ENCODE results near the gene BTBD3. TPM values are rescaled to one million over a fixed set of nuclear protein-coding genes. Genes with fewer than 3 reads are reported as not detected.
A peak's percentile ranks its signal among the peaks of the same experiment; 100 is the strongest.

BTBD3 gene
- total RNA-seq, 1 experiment from 2014 or later: 67.1 TPM

- DNase-seq (ENCODE audit: low read depth): no peak
Measured at GRCh38 chr20:11912659-11913415, 4.9 kb upstream of the BTBD3 start.

- DNase-seq (ENCODE audit: low read depth): no peak
Measured at GRCh38 chr20:11918391-11918845, 725 bp downstream of the BTBD3 start.

DNA sequence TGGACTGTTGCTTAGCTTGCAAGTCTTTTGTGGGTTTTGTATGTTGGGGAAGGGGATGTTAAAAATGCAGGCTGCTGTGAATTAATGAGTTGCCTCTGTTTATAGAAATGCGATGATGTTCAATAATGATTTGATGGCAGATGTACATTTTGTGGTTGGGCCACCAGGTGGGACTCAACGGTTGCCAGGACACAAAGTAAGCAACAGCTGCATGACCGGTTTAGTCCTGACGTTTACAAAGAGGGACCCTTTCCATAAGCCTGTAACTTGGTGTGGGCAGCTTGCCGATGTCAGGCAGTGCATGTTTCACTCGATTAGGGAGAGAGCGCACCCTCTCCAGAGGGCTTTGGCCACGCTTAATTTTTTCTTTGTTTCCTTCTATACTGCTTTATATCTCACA, 1.3 kb downstream of the BTBD3 start:
- no peak for DNase-seq (ENCODE audit: low read depth)

DNA sequence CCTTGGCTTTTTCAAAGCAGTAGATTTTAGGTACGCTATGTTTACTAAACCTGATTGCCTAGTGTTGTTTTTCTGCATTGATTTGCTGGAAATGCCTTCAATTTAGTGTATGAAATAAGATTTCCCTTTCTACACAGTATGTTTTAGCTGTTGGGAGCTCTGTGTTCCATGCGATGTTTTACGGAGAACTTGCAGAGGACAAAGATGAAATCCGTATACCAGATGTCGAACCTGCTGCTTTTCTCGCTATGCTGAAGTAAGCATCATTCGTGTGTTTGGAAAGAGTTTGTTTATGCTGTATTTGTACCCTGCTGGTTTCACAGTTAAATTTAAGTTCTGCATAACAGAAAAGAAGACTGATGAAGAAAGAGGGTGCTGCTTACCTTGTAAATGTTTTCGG, 1.9 kb downstream of the BTBD3 start:
- no peak for DNase-seq (ENCODE audit: low read depth)

DNA sequence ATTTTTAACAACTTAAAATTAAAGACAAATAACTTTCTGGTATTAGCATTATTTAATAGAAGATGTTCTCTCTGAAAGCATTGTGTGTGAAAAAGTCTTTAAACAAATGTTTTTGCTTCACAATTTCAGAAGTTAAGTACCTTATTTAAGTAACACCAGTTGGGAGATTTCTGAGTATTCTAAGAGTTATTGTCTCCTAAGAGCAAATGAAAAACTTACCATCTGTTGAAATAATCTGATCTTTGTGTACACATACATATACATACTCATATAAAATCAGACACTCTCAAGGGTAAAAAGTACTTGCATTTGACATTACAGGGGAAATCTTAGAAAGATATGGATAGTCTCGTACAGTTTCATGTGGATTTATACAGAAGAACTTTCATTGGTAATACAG, 2.4 kb downstream of the BTBD3 start:
- DNase-seq (ENCODE audit: low read depth): no peak

DNA sequence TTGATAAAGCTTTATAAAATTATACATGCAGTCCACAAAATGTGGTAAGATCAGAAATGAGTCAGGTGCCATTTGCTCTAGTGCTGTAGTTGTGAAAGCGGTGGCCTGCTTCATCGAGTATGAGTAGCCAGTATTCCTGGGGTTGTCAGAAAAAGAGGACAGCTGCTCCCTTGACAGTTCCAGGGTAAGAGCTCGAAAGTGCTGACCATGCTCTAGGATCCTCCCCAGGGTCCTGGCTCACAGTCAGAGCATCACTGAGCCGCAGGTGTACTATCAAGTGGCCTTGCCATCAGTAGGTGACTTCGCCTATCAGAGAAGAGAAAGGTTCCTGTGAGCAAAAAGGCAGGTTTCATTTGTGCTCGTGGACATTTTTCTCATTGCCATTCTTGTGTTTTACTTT, 3.6 kb downstream of the BTBD3 start:
- DNase-seq (ENCODE audit: low read depth): no peak

DNA sequence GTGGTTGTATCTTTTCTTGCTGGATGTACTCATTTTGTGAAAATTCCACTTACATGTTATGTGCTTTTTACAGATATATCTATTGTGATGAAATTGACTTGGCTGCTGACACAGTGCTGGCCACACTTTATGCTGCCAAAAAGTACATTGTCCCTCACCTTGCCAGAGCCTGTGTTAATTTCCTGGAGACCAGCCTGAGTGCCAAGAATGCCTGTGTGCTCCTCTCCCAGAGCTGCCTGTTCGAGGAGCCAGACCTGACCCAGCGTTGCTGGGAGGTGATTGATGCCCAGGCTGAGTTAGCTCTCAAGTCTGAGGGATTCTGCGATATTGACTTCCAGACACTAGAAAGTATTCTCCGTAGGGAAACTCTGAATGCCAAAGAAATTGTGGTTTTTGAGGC, 4.9 kb downstream of the BTBD3 start:
- DNase-seq (ENCODE audit: low read depth): no peak

DNA sequence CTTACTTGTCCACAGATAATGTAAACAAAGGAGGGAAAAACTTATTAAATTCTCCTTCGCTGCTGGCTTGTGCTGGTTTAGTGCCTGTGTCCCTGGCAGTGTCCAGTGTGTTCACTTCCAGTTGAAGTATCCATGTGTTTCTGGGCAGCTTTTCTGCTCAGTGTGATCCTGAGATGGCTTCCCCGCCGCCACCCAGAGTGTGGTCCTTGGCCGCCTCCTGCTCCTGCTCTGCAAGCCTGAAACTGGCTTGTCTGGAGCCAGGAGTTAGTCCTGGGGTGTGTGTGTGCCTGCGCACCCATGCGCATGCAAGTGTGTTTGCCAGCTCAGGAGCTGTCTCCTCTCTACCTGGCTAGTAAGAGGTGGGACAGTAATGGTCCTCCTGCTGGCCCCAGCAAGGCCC, 7.2 kb downstream of the BTBD3 start:
- DNase-seq (ENCODE audit: low read depth): no peak

DNA sequence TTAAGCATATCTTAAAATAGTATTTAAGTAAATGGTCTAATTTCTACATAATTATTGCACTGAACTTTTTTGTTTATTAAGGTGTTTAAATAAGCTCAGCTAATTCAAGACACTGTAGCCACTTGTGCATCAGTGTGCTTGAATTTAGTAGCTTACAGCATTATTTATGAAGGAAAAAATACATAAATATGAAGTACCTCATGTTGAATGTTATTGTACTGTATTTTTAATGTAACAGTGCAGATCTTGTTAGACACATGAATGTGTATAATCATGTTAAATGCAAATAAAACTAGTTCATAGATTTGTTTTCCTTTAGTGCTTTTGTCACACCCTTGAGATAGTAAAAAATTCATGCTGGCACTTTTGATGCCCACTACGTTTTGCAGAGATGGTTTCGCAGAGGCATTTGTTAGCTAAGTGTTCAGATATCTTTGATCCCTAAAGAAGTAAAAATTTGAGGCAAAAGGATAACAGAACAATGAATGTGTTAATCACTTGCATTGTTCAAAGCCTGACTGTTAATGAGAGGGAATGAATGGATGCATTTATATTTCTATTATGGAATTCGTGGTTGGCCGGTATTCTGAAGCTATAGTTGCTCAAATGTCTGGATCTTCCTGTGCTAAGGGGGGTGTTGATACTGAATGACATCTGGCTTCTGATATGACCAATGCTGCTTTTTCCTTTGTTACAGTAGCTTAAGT, 8.8 kb downstream of the BTBD3 start:
- DNase-seq (ENCODE audit: low read depth): no peak

DNA sequence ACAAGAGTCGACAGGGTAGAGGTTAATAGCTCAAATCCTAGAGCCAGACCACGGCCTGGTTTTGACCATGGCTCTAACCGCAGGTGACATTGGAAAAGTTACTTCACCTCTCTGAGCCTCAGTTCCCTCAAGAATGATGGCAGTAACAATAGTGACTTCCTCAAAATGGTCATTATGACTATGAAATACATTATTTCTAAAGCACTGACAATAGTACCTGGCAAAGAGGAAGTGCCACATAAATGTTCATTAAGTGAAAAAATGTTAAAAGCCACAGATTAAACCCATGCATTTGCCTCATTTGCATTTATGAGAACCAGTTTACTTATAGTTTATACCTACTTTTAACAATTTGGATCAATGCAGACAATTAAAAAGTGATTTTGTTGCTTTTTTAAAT, 12.3 kb downstream of the BTBD3 start:
- no peak for DNase-seq (ENCODE audit: low read depth)

DNA sequence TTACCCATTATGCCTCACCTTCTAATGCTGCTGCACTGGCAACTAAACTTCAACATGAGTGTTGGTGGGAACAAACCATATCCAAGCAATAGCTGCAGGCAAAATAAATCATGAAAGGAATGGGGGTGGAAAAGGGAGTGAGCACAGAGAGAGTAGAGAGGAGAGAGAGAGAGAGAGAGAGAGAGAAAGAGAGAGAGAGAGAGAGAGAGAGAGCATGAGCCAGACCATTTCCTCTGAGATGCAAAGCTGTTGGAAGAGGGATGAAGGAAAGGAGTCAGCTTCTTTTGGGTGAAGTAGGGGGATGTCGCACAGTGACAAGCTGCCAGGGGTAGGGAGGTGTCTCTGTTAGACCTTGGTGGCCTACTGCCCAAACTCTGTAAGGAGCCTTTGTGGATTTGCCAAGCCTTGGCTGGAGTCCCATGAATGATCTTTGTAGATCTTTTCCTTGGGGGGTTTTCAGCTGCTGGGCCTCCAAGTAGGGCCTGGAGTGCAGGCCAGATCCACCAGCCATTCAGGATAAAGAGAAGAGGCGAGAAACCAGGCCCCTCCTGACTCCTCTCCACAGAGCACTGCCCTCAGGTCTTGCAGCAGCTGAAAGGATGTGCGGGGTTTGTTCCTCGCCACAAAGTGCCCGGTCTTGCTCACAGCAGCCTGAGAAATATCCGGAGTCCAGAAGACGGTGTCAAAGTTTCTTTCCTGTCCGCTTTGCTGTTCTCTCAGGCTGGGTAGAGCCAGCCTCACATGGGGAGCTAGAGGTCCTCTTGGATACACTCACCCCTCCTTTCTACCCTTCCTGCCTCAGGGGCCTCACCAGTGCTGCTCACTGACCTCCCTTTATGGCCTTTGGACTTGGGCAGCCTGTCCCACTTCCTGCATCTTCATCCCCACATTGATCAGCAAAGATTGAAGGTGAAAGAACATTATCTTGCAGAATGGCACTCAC, 17.8 kb downstream of the BTBD3 start:
- peak; percentile 28 for DNase-seq (ENCODE audit: low read depth)

DNA sequence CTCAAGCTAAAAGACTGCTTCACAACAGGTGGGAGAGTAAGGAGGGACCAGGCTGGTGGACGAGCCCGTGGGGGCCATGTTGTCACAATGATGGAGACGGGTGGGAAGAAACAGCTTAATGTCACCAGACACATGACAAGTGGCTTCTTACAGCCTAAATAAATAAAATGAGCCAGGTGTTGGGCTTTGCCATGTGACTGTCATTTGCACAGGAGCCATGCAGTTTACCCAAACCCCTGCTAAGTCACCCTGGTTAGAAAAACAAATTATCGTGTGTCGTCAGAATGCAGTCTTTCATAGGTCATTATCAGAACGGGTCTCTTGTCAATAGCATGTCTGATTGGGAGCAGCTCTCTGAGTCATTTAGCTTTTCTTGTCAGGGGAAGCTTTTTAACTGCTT, 18.5 kb downstream of the BTBD3 start:
- no peak for DNase-seq (ENCODE audit: low read depth)

DNA sequence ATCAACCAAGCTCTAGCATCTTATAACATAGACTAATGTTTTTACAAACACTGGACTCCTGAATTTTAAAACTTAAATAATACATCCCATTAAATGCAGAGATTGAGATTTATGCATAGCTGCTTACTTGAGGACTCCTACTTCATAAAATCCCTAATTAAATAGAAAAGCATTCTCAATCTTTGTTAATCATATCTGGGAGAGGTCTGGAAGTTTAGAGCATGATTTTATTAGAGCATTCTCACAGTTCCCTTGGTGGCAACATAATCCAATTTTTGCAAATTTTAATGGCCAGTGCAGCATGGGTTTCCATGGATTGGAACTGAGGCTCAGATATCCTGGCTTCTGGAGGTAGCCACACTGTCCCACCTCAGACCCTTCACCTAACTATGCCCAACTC, 19.5 kb downstream of the BTBD3 start:
- DNase-seq (ENCODE audit: low read depth): no peak

DNA sequence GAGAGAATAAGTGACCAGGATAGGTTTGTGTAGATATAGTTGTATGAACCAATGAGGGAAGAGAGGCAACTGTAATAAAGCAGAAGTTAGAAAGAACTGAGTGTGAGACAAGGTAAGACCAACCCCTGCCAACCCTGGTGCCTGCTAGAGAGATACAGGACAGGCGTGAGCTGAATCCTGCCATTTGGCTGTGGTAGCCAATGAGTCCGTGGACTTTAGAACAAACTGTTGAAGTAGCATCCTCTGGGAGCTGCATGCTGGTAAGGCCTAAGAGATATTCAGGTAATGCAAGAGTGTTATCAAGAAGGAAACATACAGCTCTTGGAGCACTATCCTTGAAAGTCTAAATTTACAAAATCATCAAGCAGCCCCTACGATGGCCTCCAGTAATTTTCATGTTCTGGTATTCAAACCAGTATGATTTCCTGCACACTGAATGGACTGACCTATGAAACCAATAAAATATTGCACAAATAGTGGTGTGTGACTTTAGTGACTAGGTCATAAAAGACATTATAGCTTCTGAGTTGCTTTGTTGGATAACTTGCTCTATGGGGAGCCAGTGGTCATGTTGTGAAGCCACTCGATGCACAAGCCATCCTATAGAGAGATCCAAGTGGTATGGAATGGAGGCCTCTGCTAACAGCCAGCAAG, 24.0 kb downstream of the BTBD3 start:
- no peak for DNase-seq (ENCODE audit: low read depth)

- no peak for DNase-seq (ENCODE audit: low read depth)
Measured at GRCh38 chr20:11943778-11944177, 26.1 kb downstream of the BTBD3 start.

DNA sequence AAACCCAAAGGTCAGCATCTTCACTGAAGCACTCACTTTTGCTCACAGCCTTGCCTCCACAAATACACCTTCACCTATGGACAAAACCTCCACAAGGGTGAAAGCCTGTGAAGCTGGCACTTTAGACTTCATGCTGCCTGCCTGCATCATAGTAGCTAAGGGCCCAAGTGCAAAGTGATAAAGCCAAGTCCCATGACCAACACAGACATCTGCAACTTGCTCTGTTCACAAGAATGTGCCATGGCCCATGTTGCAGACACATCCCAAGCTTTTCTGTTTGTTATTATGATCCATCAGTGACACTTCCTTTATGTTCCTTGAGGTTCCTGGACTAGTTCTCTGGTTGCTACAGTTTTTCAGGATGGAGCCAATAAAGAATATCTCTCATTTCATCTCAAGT, 31.1 kb downstream of the BTBD3 start:
- no peak for DNase-seq (ENCODE audit: low read depth)

GRCh38 chr20:11949711-11950110, 32.0 kb downstream of the BTBD3 start:
- no peak for DNase-seq (ENCODE audit: low read depth)

GRCh38 chr20:11951696-11952095, 34.0 kb downstream of the BTBD3 start:
- DNase-seq (ENCODE audit: low read depth): no peak

DNA sequence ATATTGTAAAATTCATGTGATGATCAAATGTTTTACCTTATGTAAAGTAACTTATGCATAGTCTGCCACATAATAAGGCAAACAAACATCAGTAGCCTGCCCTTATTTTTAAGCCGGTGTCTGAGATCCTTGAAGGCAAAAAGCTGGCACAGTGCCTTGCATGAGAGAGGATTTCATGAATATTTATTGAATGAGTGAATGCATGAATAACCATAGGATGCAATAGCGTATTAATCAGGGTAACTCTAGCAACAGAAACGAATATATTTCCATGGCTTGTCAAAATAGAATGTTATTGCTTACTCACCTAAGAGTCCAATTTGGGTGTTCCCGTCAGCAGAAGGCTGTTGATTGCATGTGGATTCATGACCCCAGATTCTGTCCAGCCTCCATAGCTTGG, 34.9 kb downstream of the BTBD3 start:
- DNase-seq (ENCODE audit: low read depth): peak; percentile 64

GRCh38 chr20:11957911-11958310, 40.2 kb downstream of the BTBD3 start:
- DNase-seq (ENCODE audit: low read depth): no peak

DNA sequence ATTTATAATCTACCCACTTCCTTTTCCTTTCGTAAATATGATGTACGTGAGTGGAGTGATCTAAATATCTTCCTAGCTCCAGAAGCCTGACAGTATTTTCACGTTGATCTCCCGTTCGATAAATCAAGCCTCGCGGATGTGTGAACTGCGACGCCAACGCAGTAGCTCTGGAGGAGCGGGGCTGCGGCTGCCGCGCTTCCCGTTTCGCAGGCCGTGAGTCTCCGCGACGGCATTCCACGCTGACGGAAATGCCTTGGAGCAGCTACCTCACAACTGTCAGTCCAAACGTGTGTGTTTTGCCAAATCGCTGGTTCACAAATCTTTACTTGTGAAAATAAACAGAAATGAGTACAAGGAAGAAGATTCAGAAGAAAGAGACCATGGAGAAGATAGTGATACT, 41.2 kb downstream of the BTBD3 start:
- no peak for DNase-seq (ENCODE audit: low read depth)

DNA sequence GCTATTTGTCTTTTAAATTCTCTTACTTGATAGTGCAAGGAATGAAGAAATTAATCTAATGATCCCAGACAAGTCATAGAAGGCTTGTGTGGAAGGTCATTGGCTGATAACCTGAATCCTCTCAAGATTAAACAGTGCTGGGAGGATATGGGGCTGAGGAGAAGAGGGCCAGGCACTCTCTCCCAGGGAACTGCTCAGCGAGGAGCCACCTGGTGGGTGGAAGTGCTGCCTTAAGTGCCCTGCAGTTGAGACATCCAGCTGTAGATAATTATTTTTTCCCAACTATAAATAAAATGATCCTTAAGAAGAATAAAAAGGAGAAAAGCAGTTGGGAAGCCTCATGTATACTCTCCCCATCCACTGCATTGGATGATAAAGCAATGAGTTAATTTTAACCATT, 47.9 kb downstream of the BTBD3 start:
- DNase-seq (ENCODE audit: low read depth): peak; percentile 15
